Activated naive CD4-positive, alpha-beta T cell treated with anti-CD3 and anti-CD28 coated beads, Interleukin-2, amount 10 ng/mL, durations not matched to agents 7 days and 5 days (primary cell): ENCODE results near the gene SCYGR1.
"Not testable (repeated sequence)": the region's sequence is repeated elsewhere in the genome, so short reads cannot be mapped to it uniquely, and the experiment has no call there.

Source experiments
- CTCF ChIA-PET: fragments of 350-600 bp; sonication (Branson Sonifier 250); formaldehyde crosslinking; loops from one replicate; lab custom pipeline; 2021; ENCODE audit warnings: antibody characterized with exemption; lab: Charles Lee
- DNase-seq: peaks from one replicate; pipeline ENCODE4 v3.0.0-alpha.2; 2020
- H3K27ac Mint-ChIP-seq: one replicate; pipeline ENCODE4 v1.8.0; 2021; ENCODE audit warnings: mild to moderate bottlenecking, moderate library complexity, mixed read lengths
- H3K27me3 Mint-ChIP-seq: one replicate; pipeline ENCODE4 v1.8.0; 2021; ENCODE audit warnings: mild to moderate bottlenecking, mixed read lengths
- H3K36me3 Mint-ChIP-seq: one replicate; pipeline ENCODE4 v1.8.0; 2021; ENCODE audit warnings: mixed read lengths
- H3K4me1 Mint-ChIP-seq: one replicate; pipeline ENCODE4 v1.8.0; 2021; ENCODE audit warnings: mixed read lengths
- H3K4me3 Mint-ChIP-seq: one replicate; pipeline ENCODE4 v1.8.0; 2021; ENCODE audit warnings: mild to moderate bottlenecking, moderate library complexity, mixed read lengths
- H3K9me3 Mint-ChIP-seq: one replicate; pipeline ENCODE4 v1.8.0; 2021; ENCODE audit warnings: mixed read lengths

The SCYGR1 gene

GRCh38 chr2:227370791-227371312 is 16.9 kb downstream of the SCYGR1 start:
- no peaks in the 10 kb centered on the region for H3K27me3 Mint-ChIP-seq
- CTCF ChIA-PET: interaction anchor here (0.6 kb wide), 1 partner anchor 9 kb away, joined by 3 read pairs; no protein-coding TSS in a partner anchor
- H3K27ac Mint-ChIP-seq: no peak overlapping the region
- H3K4me3 Mint-ChIP-seq: no peak overlapping the region
- DNase-seq: no peak
- H3K36me3 Mint-ChIP-seq: no peaks in the 10 kb centered on the region
- H3K9me3 Mint-ChIP-seq: no peaks in the 10 kb centered on the region
- H3K4me1 Mint-ChIP-seq: peaks cover 5% of the 10 kb centered on the region

GRCh38 chr2:227370092-227370491 is 17.7 kb downstream of the SCYGR1 start:
- CTCF ChIA-PET: interaction anchor here (1.1 kb wide), 1 partner anchor 11 kb away, joined by 3 read pairs; no protein-coding TSS in a partner anchor
- no peak overlapping the region for H3K4me3 Mint-ChIP-seq

GRCh38 chr2:227368574-227368973 is 19.2 kb downstream of the SCYGR1 start:
- no peaks in the 10 kb centered on the region for H3K4me1 Mint-ChIP-seq
- no peak for DNase-seq
- CTCF ChIA-PET: no interaction called here
- no peak overlapping the region for H3K4me3 Mint-ChIP-seq
- no peak overlapping the region for H3K27ac Mint-ChIP-seq
- H3K9me3 Mint-ChIP-seq: no peaks in the 10 kb centered on the region
- no peaks in the 10 kb centered on the region for H3K27me3 Mint-ChIP-seq
- H3K36me3 Mint-ChIP-seq: no peaks in the 10 kb centered on the region

More at GRCh38 chr2:227370092-227370491, 17.7 kb downstream of the SCYGR1 start:
- H3K36me3 Mint-ChIP-seq: no peaks in the 10 kb centered on the region
- no peak overlapping the region for H3K27ac Mint-ChIP-seq
- no peaks in the 10 kb centered on the region for H3K9me3 Mint-ChIP-seq
- H3K27me3 Mint-ChIP-seq: no peaks in the 10 kb centered on the region
- DNase-seq: no peak
- H3K4me1 Mint-ChIP-seq: peaks cover 5% of the 10 kb centered on the region

DNA sequence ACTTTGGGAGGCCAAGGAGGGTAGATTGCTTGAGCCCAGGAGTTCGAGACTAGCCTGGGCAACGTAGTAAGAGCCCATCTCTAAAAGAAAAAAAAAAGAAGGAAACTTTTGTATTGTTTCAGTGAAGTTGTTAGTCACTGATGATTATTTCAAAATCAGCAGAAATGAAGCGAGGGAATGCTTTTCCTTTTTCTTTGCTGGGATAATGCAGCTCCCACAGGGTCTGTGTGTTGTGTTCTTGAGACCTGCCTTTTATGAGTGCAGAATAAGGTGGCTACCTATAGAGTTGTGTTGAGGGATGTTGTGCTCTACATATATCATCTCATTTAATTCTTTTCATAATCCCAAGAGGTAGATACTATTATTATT is 20.3 kb downstream of the SCYGR1 start:
- Mint-ChIP-seq H3K36me3 (no peaks in the 10 kb centered on the region), H3K9me3 (no peaks in the 10 kb centered on the region), H3K27me3 (no peaks in the 10 kb centered on the region), H3K27ac (no peak overlapping the region), H3K4me1 (no peaks in the 10 kb centered on the region), H3K4me3 (no peak overlapping the region)
- CTCF ChIA-PET: no interaction called here
- no peak for DNase-seq

DNA sequence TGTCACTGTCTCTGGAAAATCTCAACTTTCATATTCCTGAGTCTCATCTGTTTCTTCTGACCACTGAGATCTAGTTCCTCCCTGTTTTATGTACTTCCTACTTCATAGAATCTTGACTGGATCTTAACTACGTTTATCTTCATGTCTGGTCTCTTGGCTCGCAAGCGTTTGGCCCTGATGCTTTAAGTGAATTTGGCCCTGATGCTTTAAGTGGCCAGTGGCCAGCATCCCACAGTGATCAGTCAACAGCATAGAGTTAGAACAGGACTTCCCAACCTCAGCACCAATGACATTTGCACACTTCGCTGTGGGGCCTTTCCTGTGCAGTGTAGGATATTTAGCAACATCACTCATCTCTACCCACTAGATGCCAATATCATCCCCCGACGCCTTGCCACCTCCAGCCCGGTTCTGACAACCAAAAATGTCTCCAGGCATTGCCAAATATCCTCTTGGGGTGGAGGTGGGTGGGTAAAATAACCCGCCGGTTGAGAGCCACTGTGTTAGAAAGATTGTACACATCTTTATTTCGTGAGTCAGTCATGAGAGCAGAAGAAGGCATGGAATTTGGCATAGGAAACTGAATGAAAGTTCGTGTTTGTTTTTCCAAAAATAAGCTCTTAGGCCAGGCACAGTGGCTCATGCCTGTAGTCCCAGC is 20.9 kb downstream of the SCYGR1 start:
- no peaks in the 10 kb centered on the region for H3K4me1 Mint-ChIP-seq
- H3K36me3 Mint-ChIP-seq: no peaks in the 10 kb centered on the region
- no peaks in the 10 kb centered on the region for H3K9me3 Mint-ChIP-seq
- CTCF ChIA-PET: no interaction called here
- no peak for DNase-seq
- H3K27ac Mint-ChIP-seq: no peak overlapping the region
- no peaks in the 10 kb centered on the region for H3K27me3 Mint-ChIP-seq
- no peak overlapping the region for H3K4me3 Mint-ChIP-seq

DNA sequence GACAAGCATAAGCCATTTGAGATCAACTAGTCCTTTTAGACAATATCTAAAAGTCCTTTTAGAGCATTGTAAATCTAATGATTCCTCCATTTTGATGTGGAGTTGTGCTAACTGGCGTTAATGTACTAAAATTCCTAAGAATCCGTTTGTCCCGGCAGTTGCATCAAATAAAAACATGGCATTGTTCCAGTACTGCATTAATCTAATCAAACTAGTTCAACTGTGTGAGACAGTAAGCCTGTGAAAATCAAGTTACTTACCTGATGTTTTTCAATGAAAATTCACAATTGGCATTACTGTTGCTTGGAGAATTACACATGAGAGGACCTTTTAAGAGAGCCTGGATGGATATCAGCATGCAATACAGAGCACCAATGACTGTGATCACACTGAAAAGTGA is 21.9 kb downstream of the SCYGR1 start:
- CTCF ChIA-PET: no interaction called here
- H3K4me1 Mint-ChIP-seq: no peaks in the 10 kb centered on the region
- no peak overlapping the region for H3K4me3 Mint-ChIP-seq
- DNase-seq: no peak
- H3K9me3 Mint-ChIP-seq: no peaks in the 10 kb centered on the region
- no peaks in the 10 kb centered on the region for H3K36me3 Mint-ChIP-seq
- no peaks in the 10 kb centered on the region for H3K27me3 Mint-ChIP-seq
- no peak overlapping the region for H3K27ac Mint-ChIP-seq

DNA sequence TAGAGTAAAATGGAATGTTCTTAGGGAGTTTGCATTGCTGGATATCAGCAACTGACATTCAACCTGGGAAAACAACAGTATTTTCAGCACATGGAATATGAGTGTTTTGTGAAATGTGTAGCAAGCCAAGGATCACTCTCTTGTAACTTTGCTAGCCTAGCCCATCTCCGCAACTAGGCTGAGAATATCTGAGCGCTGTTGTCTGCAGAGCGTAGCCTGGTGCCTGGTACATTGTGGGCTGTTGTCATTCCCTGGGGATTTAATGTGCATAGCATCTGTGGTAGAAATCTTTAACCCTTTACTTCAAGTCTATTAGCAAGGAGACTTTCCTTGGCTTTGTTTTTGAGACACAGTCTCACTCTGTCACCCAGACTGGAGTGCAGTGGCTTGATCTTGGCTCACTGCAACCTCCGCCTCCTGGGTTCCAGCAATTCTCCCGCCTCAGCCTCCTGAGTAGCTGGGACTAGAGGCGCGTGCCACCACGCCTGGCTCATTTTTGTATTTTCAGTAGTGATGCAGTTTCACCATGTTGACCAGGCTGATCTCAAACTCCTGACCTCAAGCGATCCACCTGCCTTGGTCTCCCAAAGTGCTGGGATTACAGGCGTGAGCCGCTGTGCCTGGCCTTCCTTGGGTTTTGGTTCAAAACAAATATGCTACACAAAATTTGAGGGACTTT is 23.0 kb downstream of the SCYGR1 start:
- H3K4me1 Mint-ChIP-seq, CTCF ChIA-PET, H3K27ac Mint-ChIP-seq, H3K9me3 Mint-ChIP-seq, H3K27me3 Mint-ChIP-seq, H3K36me3 Mint-ChIP-seq, DNase-seq, H3K4me3 Mint-ChIP-seq: not testable (repeated sequence)

DNA sequence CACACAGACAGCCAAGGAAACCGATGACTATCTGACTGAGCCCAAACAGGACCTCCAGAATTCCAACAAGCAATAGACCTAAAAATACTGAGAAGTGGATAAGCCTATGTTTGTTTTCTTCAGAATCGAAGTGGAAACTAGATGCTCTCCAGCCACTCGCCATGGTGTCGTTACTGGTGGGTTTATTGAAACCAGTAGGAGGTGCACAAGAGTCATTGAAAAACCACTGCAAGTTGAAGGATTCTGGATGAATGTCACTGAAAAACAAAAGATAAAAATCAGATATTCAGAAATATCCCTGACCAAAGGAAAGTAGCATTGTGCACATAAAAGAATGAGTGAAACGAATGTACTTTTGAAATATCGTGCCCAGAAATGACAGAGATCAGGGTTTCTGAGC is 24.0 kb downstream of the SCYGR1 start:
- no peaks in the 10 kb centered on the region for H3K9me3 Mint-ChIP-seq
- CTCF ChIA-PET: no interaction called here
- no peak overlapping the region for H3K27ac Mint-ChIP-seq
- DNase-seq: no peak
- no peaks in the 10 kb centered on the region for H3K27me3 Mint-ChIP-seq
- no peaks in the 10 kb centered on the region for H3K4me1 Mint-ChIP-seq
- H3K36me3 Mint-ChIP-seq: peaks cover 4% of the 10 kb centered on the region
- H3K4me3 Mint-ChIP-seq: no peak overlapping the region

DNA sequence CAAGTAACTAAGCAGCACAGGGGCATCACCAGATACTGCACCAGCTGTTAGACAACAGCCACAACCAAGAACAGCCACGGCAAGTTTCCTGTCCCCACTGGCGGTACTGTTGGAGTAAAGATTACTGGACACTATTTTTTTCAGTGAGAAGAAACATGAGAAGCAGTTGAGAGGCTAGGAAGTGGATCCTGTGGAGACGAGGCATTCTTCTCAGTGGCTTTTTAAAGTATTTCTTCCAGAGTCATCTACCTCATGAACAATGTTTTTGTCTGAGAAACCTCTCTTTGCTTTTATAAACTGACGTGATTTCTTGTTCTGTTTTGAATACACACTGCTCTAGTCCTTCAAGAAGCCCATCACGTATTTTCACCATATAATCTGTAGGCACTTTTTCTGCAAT is 27.4 kb downstream of the SCYGR1 start:
- DNase-seq: no peak
- no peak overlapping the region for H3K4me3 Mint-ChIP-seq
- no peak overlapping the region for H3K27ac Mint-ChIP-seq
- no peaks in the 10 kb centered on the region for H3K27me3 Mint-ChIP-seq
- CTCF ChIA-PET: interaction anchor here (0.6 kb wide), 1 partner anchor 217 kb away, joined by 3 read pairs; no protein-coding TSS in a partner anchor
- H3K9me3 Mint-ChIP-seq: no peaks in the 10 kb centered on the region
- peaks cover 14% of the 10 kb centered on the region for H3K36me3 Mint-ChIP-seq
- no peaks in the 10 kb centered on the region for H3K4me1 Mint-ChIP-seq

- Mint-ChIP-seq H3K36me3 (peaks cover 13% of the 10 kb centered on the region), H3K9me3 (no peaks in the 10 kb centered on the region), H3K4me3 (no peak overlapping the region), H3K27ac (no peak overlapping the region), H3K4me1 (no peaks in the 10 kb centered on the region), H3K27me3 (no peaks in the 10 kb centered on the region)
- CTCF ChIA-PET: interaction anchor here (0.6 to 1.1 kb wide), 2 partner anchors 25 to 260 kb away, joined by 3 read pairs; no protein-coding TSS in a partner anchor
- no peak for DNase-seq
Observed at GRCh38 chr2:227351639-227352038, 36.1 kb downstream of the SCYGR1 start.

DNA sequence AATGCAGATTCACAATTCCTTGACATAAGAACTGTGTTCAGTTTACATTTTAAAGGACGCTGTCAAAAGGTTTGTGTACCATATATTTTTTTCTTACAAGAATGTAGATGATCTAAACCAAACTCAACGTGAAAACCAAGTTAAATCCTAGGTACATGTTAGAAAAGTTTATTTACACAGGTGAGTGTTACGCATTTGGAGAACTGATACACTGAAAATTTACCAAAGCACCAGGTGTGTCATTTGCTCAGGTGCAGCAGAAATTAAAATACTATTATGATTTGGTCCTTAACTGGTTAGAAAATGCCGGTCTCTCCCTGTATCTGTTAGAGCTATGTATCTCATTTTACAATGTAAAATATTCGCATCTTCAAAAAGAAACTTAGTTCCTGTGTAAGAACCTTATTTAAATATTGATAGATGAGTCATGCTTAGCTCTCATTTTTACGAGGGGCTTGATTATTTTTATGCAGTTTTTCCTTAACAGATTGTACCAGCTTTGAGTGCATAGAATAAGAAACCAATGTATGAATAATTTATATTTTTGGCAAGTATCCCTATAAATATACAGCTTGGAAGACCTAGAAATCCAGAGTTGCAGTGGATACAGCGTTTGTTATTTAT is 37.6 kb downstream of the SCYGR1 start:
- no peak overlapping the region for H3K4me3 Mint-ChIP-seq
- H3K27ac Mint-ChIP-seq: no peak overlapping the region
- no peaks in the 10 kb centered on the region for H3K9me3 Mint-ChIP-seq
- no peaks in the 10 kb centered on the region for H3K4me1 Mint-ChIP-seq
- no peak for DNase-seq
- H3K36me3 Mint-ChIP-seq: peaks cover 22% of the 10 kb centered on the region
- H3K27me3 Mint-ChIP-seq: no peaks in the 10 kb centered on the region
- CTCF ChIA-PET: no interaction called here

DNA sequence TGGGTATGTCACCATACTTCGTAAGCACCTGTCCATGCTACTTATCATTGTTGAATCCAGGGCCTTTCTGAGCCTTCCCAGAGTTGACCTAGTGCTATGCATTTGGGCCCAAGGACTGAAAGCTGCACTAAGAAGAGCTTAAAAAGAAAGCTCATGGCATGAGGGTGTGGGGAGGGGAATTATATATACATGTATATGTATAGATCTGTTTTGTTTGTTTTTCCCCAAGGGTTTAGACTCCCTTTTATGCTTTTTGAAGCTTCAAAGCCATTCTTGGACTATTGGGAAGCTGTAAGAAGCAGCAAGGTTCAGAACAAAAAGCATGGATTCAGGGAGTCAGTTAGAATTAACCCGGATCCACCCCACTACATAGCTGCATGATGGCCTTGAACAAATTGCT is 39.4 kb downstream of the SCYGR1 start:
- H3K27me3 Mint-ChIP-seq: no peaks in the 10 kb centered on the region
- DNase-seq: no peak
- CTCF ChIA-PET: no interaction called here
- no peaks in the 10 kb centered on the region for H3K9me3 Mint-ChIP-seq
- peaks cover 22% of the 10 kb centered on the region for H3K36me3 Mint-ChIP-seq
- no peak overlapping the region for H3K4me3 Mint-ChIP-seq
- H3K4me1 Mint-ChIP-seq: no peaks in the 10 kb centered on the region
- H3K27ac Mint-ChIP-seq: no peak overlapping the region

DNA sequence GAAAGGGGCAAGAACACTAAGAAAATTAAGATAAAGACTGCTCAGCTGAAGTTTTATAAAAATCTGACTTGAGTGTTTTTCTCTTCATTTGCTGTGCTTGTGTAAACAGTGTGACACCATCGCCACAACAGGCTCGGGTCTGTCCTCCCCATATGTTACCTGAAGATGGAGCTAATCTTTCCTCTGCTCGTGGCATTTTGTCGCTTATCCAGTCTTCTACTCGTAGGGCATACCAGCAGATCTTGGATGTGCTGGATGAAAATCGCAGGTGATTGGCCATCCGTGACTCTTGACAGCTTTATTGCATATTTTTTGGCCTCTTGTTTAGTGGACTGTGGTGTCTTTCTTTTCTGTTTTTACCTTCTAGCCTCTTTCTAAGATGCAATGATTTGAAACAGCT is 40.6 kb downstream of the SCYGR1 start:
- Mint-ChIP-seq H3K27ac (no peak overlapping the region), H3K4me1 (no peaks in the 10 kb centered on the region), H3K9me3 (no peaks in the 10 kb centered on the region), H3K27me3 (no peaks in the 10 kb centered on the region), H3K36me3 (peaks cover 25% of the 10 kb centered on the region), H3K4me3 (no peak overlapping the region)
- CTCF ChIA-PET: no interaction called here
- DNase-seq: no peak

GRCh38 chr2:227344231-227344630 is 43.5 kb downstream of the SCYGR1 start:
- Mint-ChIP-seq H3K36me3 (peaks cover 32% of the 10 kb centered on the region), H3K27me3 (no peaks in the 10 kb centered on the region), H3K27ac (no peak overlapping the region), H3K4me3 (no peak overlapping the region), H3K9me3 (no peaks in the 10 kb centered on the region), H3K4me1 (no peaks in the 10 kb centered on the region)
- CTCF ChIA-PET: no interaction called here
- DNase-seq: no peak
